ENCODE results near the gene RAB20.

Gene RAB20

DNA sequence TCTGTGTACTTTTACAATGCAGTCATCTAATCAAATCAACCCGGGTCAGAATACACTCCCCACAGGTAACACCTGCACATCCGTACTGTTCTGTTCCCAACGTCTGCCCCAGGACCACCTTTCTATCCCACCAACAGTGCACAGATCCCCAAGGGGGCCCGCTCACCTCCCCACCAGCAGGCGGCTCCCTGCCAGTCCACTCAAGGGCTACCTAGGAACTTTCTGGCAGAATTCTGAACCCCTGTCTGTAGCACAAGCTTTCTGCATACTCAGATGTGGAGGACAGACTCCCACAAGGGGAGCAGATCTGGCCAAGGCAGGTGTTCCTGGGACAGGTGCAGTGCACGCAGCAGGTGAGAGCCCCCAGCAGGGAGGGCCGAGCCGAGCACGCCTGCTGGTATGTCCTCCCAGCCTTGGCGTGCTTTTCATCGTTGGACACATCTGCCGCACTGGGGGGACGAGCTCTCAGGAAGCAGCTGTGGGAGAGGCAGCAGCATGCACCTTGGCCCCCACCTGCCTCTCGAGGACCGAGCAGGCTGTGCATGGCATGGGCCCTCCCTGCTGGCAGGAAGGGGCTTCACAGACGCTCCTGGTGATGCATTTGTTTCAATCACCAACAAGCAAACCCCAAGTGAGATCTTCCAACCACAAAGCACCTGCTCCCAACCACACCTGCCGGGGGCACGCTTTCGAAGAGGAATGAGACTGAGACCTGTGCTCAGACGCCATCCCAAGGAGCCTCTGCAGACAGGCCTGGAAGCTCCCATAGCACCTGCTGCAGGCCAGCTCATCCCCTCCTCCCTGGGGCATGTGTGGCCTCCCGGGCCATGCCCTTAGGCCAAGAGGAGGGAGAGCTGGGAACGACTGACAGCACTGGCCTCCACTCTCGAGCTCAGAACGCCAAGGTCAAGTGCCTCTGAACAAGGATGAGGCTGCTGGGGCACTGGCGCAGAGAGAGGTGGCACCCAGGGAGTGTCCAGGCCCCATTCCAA is 35.9 kb downstream of the RAB20 start:
- no peak for DNase-seq

DNA sequence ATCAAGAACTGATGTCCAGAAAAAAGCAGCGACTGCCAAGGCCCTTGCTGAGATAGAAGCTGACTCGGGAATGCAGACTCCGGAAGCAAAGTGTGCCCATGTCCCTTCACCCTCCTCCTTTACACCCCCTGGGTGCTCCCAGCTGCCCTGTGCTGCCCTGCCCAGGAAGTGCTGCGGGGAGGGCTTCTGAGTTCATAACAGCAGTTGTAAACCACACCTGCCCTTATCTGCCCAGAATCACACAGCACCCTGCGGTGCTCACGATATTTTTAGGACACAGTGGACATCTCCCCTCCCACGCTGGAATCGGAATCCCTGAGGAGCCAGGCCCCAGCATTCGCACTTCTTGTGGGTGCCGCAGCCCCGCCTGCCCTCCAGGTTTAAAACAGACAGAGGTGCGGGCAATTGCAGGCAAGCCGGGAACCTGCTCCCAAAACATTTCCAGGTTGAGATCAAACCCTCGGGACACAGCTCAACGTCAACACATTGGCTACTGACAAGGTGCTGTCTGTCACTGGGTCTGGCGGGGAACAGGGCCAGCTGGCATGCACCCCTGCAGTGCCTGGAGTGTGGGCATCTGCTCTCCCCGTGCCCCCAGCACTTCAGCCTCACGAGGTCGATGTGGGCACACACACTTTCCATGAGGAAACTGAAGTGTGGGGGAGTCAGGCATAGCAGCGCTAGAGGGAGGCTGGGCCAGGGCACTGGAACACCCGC is 36.8 kb downstream of the RAB20 start:
- no peak for DNase-seq

DNA sequence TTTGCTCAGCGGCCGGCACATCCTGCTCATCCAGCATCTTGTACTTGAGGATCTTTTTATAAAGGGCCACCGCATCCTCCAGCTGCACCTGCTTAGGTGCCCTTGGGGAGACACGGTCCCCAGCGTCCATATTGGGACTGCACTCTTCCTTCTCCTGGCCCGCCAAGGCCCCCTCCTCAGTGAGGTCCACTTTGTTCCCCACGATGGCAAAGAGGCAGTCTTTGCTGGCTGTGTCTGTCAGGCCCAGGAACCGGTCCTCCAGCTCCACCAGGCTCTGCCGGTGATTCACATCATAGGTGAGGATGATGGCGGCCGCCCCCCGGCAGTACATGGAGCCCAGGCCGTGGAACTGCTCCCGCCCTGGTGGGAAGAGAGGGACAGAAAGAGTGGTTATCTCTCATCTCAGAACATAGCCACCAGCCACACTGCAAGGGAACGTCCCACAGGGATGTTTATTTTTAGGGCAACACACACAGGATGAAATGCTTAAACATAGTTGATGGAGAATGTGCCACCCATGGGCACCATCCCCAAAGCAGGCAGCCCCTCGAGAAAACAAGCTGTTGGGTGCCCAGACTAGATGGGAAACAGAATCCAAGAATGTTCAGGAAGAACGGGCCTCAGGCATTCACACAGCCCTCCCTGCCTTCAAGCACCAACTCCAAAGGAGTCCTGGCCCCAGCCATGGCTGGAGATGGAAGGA is 37.5 kb downstream of the RAB20 start:
- DNase-seq = no peak

DNA sequence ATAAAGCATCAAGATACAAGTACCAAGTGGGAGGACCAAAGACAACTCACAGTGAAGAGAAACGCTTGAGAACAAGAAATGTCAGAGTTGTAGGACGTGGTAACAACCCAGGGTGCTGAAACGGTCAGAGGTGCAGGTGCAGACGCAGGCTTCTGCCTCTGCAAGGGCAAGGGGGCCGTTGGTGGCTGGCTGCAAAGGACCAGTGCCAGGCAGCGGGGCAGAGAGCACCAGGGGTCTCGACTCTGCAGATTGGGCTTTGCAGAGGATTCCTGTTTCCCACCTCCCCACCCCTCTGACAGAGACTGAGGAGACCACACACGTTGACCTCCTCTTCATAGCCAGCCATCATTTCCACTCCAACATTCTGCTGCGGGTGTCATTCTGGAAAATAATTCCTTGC is 38.3 kb downstream of the RAB20 start:
- no peak for DNase-seq

DNA sequence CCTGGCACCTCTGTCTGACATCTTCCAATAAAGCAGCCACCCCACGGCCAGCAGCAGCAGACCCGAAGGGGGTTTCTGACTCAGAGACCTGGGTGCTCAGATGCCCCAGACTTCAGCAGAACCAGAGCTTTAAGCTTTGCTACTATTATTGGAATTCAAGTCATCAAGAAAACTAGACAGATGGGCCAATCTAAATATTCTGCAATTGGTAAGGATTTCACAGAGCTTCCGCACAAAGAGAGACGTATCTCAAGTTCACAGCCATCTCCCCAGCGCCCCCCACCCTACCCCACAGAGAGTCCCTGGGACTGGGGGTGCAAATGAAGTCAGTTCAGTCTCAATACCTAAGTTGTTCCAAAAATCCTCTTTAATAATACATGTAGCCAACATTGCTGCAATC is 38.8 kb downstream of the RAB20 start:
- no peak for DNase-seq

DNA sequence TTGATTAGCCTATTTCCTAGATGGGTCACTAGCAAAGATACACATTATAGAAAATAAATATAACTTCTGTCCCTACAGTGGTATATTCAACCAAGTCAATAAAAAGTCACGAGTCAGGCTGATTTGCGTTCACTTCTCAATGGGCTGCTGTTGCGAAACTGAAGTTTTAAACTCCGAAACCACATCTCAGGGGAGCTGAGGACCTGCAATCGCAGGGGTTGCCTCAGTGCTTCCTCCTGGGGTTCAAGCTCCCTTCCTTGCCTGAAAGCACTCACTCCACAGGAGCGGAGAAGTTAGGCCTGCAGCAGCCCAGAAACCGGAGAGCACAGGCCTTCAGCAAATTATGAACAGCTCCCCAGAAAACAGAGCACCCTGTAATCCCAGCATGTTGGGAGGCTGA is 39.6 kb downstream of the RAB20 start:
- no peak for DNase-seq

DNA sequence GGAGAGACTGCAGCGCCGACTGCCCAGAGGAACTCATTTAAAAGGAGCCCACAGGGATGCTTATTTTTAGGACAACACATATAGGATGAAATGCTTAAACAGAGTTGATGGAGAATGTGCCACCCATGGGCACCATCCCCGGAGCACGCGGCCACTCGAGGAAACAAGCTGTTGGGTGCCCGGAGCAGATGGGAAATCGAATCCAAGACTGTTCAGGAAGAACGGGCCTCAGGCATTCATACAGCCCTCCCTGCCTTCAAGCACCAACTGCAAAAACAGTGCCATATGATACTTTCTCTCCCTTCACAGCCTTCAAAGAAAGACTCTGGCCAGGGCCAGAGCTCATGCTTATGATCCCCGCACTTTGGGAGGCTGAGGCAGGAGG is 40.2 kb downstream of the RAB20 start:
- DNase-seq = no peak

DNA sequence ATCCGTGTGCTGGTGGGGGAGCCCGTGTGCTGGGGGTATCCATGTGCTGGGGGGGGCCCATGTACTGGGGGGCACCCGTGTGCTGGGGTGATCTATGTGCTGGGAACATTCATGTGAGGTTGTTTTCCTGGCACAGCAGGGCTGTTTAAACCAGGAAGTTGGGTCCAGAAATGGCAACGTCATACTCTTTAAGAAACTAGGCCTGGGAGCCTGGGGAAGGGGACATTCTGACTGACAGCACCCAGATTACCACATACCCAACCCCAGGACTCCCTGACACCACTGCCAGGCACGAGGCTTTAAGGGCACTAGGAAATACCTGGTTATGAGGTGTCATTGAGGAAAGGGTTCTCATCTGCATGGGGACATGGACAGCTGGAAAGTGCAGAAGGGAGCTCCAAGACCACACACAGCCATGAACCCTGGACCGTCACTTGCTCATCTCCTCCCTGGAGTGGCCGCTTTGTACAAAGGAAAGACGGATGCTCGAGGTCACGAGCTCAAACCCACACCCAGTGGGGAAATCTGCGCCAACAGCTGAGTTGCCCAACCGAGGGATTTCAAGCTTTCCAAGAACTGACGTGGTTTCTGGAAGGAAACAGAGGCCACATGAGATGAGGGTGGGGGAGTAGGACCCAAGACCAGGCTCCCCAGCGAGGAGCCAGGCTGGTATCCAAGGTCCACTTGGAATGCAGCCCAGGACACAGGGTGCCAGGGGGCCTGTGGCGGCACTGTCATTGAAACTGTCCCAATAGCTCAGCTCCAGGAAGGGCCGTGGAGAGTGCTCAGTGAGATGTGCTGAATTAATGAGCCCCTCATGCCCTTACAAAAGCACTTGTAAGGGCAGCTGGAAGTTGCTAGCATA is 40.9 kb downstream of the RAB20 start:
- DNase-seq = no peak

DNA sequence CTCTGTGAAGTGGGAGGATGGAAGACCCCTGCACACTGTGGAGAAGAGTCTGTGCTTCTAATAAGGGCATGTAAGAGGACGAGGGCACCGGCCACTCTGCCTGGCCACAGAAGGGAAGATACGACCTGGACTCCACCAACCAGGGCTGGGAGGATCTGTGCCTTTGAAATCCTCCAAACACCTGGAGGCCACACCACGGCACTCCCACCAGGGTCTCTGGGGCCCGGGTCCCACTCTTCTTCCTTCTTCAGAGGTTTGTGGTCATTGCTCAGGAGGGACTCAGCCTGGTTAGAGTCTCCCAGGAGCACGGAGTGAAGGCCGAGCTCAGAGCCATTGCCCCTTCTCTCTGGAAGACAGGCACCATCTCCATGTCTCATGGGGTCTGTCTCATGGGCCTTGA is 42.0 kb downstream of the RAB20 start:
- no peak for DNase-seq

DNA sequence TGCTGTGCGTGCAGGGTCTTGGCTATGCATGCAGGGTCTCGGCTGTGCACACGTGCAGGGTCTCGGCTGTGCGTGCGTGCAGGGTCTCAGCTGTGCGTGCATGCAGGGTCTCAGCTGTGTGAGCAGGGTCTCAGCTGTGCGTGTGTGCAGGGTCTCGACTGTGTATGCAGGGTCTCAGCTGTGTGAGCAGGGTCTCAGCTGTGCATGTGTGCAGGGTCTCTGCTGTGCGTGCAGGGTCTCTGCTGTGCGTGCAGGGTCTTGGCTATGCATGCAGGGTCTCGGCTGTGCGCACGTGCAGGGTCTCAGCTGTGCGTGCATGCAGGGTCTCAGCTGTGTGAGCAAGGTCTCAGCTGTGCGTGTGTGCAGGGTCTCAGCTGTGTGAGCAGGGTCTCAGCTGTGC is 42.5 kb downstream of the RAB20 start:
- no peak for DNase-seq

DNA sequence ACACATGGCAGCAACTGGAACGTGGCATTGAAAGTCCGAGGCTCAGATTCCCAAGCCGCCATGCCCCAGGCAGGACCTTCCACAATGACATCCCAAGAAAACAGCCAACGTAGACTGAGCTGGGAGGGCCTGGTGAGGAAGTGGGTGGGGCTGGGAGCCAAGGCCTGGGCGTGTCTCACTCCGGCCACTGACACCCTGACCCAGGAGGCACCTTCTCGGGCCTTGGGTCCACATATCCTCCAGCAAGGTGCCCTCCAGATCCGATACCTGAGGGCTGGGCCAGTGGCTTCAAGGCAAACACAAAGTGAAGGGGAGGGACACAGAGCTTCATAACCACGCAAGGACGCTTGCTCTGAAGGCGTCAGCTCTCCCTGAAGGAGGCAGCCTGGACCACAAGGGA is 43.0 kb downstream of the RAB20 start:
- no peak for DNase-seq

DNA sequence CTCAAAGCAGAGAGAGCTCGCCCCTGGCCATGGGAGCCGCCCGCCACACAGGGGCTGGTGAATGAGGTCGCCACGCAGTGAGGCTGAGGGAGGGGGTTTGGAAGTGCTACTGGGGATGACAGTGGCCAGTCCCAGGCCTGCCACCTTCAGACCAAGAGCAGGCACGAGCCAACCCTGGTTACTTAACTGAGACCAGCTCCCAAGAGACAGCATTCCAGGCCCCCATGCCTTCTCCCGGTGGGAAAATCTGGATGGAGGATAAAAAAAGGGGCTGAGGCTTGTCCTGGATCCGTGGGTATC is 43.3 kb downstream of the RAB20 start:
- no peak for DNase-seq

DNA sequence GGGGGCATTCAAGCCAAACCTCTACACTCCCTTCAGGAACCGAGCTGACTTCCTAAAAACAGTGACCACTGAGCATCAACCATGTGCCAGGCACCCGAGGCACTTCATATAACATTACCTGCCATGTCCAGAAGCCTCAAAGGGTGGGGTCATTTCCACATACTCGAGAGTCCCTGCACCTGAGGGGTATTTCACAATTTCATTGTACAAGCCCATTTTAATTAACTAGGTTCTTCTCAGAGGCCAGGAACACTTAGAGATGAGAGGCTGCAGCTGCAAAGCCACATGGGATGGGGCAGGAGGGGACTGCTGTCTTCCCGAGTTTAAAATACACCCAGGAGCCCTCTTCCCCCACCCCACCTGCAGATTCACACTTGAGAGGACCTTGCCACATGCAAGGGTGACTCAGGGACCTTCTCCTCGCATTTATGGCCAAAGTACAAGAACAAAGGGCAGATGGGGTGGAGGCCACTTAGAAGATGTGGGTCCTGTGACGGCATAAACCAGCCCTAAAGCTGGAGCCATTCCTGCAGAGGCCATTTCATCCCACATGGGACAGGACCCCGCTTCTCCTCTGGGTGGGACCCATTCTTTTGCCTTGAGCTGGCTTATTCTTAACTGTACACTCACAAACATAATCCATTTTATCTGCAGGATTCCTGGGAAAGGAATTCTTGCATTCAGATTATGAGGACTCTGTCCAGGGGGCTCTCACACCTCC is 43.9 kb downstream of the RAB20 start:
- no peak for DNase-seq

DNA sequence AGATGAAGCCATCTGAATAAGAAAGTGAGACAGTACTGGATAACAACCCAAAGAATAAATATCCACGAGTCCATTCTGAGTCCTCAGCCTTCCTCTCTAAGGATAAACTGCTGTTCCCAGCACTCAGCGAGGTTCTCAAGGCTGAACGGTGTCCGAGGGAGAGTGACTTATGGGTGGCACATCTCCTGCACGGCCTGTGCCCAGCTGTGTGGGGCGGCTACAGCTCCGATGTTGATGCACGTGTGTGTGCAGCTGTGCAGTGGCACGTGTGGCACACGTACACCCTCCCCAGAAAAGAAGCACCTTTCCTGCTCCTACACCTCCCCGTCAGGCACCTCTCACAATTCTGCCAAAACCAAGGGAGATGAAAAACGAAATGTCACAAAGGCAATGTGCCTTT is 45.0 kb downstream of the RAB20 start:
- no peak for DNase-seq

DNA sequence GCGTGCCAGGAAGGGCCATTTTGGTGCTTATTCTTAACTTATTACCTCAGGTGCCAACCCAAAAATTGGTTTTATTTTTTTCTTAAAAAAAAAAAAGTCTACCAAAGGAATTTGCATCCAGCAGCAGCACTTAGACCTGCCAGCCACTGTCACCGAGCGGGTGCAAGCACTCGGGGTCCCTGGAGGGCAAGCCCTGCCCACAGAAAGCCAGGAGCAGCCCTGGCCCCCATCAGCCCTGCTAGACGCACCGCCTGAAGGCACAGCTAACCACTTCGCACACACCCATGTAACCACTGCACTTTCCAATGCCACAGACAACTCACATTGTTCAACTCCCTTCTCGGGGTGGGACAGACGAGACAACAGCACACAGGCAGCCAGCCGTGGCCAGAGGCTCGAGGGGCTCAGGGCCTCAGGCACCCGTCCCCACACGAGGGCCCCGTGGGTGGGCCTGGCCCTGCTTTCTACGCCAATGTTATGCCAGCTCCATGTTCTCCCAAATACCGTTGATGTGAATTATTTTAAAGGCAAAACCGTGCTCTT is 49.3 kb downstream of the RAB20 start:
- no peak for DNase-seq

DNA sequence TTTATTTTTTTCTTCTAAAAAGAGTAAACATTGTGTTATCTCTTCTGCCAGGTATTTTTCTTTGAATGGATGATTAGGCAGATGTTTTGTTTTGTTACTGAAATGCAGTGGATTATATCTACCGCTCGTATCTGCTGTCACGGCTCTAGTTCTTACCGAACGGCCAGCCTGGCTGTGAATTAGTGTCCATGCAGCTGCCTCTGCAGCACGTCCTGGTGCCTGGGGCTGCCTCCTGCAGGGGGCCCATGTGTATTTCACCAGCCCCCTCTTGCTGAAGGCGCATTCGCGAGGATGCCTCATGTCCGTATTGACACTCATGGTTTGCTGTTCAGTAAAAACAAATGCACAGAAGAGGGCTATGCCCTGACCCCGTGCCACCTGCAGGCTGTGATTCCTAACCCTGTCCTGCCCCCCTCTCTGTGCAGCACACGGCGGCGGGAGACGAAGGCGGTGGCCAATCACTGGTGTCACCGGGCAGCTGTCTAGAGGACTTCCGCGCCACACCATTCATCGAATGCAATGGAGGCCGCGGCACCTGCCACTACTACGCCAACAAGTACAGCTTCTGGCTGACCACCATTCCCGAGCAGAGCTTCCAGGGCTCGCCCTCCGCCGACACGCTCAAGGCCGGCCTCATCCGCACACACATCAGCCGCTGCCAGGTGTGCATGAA is 49.9 kb downstream of the RAB20 start:
- DNase-seq = no peak

DNA sequence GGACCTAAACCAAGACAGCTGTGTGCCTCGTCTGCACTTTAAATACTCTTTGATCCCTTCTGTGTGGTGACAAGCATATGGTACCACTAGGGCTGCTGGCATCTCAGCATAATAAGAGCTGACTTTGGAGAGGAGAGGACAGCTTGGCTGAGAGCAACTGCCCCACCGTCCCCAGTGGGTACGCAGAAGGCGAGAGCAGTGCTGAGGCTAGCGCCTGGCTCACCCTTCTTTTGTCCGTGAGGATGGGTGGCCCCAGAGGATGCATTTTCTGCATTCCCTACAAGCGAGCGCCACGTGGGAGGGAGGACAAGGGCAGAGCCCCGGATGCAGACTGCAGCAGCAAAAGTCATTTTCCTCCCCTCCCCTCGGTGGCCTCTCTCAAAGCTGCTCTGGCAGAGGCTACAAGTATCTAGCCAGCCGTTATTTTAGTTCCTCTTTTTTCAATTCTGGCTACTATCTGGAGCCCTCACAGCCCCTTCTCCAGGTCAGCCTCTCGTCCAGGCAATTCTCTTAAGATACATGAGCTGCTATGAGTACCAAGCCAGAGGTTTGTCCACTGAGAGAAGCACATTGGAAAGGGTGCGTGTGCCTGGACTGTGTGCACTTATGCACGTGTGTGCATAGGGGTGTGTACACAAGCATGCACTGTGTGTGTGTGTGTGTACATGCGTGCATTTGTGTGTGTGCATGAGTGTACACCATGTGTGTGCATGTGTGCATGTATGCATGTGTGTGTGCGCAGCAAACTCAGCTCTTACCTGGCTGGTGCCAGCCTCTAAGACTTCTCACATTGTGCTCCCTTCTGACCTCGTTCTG is 51.3 kb downstream of the RAB20 start:
- no peak for DNase-seq

DNA sequence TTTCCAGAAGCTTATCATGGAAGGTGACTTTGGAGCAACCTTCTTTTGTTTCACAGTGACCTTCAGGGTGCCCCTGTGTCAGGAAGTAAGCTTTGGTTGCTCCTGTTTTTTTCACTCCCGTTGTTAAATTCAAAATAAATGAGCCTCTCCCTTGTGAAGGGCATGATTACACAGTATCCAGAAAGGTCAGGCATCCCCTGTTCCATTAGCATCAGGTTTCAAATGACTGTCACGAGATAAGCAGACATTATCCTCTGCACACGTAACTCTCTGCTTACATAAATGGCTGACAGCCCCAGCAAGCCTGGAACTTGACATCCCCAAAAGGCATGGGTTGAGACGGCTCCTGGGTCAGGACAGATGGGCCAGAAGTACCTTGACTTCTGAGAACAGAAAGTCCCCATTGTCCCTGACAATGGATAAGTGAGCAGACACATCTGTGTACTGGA is 52.0 kb downstream of the RAB20 start:
- DNase-seq = no peak

DNA sequence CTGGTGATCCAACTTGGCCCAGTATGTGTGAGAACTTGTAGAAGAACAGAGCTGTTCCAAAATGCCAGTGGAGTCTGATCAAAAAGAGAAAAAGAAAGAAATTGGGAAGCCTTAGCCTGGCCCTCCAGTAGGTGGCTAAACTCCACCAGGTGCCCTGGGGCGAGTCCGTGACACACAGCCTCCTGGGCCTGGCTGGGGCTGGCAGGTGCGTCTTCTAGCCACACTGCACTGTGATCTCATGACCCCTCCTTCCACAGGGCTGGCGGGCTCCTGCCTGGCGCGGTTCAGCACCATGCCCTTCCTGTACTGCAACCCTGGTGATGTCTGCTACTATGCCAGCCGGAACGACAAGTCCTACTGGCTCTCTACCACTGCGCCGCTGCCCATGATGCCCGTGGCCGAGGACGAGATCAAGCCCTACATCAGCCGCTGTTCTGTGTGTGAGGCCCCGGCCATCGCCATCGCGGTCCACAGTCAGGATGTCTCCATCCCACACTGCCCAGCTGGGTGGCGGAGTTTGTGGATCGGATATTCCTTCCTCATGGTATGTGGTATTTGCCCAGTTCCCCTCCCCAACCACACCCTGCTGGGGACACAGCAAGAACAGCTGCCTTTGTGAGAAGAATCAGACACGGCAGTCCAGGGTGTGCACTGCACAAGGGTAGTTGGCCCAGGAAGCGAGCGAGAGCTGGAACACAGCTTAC is 53.7 kb downstream of the RAB20 start:
- no peak for DNase-seq
